CD14-positive monocyte (primary cell): ENCODE data around the gene PRTFDC1. TPM values are rescaled to one million over a fixed set of nuclear protein-coding genes. Genes with fewer than 3 reads are reported as not detected.

Experiments used
- DNase-seq, 3 donors: peaks; one replicate each; pipeline ENCODE4 v3.0.0-alpha.2; 2011 to 2022
- H2AFZ ChIP-seq: 2 replicates; pipeline ENCODE4 v1.6.0; 2012; ENCODE audit warnings: mild to moderate bottlenecking, low read depth, low read length, inconsistent platforms; ENCODE audit not compliant: insufficient read depth, poor library complexity, severe bottlenecking
- H3K27ac ChIP-seq, 2 donors: 1 replicate in 1 of 2; 2 replicates in 1 of 2; pipeline ENCODE4 v1.5.1; 2012 to 2013; ENCODE audit warnings: low read length in 2 of 2, control low read depth in 1 of 2, inconsistent platforms in 1 of 2, low read depth in 1 of 2, mild to moderate bottlenecking in 1 of 2
- H3K27me3 ChIP-seq, 2 donors: one replicate each; pipeline versions ENCODE4 v1.6.0 to v1.6.1; 2011 to 2013; ENCODE audit warnings: low read length in 2 of 2; ENCODE audit not compliant: control insufficient read depth in 2 of 2, insufficient read depth in 2 of 2
- H3K36me3 ChIP-seq, 2 donors: replicated peaks in 1 of 2; 1 replicate in 1 of 2; 2 replicates in 1 of 2; pipeline versions ENCODE4 v1.5.1 to v1.6.1; 2012 to 2013; ENCODE audit warnings: low read length in 2 of 2, control low read depth in 1 of 2, inconsistent platforms in 1 of 2, mild to moderate bottlenecking in 1 of 2; ENCODE audit not compliant: insufficient read depth in 2 of 2, control insufficient read depth in 1 of 2
- H3K4me1 ChIP-seq, 2 donors: 1 replicate in 1 of 2; 2 replicates in 1 of 2; pipeline versions ENCODE4 v1.5.1 to v1.6.1; 2012 to 2013; ENCODE audit warnings: low read length in 2 of 2, control low read depth in 1 of 2, inconsistent platforms in 1 of 2, mild to moderate bottlenecking in 1 of 2, moderate library complexity in 1 of 2; ENCODE audit not compliant: insufficient read depth in 2 of 2, control insufficient read depth in 1 of 2
- H3K4me2 ChIP-seq: replicated peaks from 2 replicates; pipeline ENCODE3; 2012; ENCODE audit warnings: low read length, moderate library complexity, mild to moderate bottlenecking; ENCODE audit not compliant: poor library complexity, severe bottlenecking; ENCODE audit errors: extremely low read depth
- H3K4me3 ChIP-seq, 3 experiments: fragments of 200-600 bp in 1 of 3; sonication (generic) in 1 of 3; replicated peaks in 1 of 3; 1 replicate in 2 of 3; 2 replicates in 1 of 3; pipeline ENCODE4 v1.5.1; 2011 to 2013; ENCODE audit warnings: low read length in 3 of 3, mild to moderate bottlenecking in 3 of 3, control low read depth in 2 of 3, low read depth in 2 of 3, inconsistent platforms in 1 of 3, moderate library complexity in 1 of 3
- H3K79me2 ChIP-seq: 2 replicates; pipeline ENCODE4 v1.6.0; 2012; ENCODE audit warnings: mild to moderate bottlenecking, control low read depth, inconsistent platforms, low read length, moderate library complexity; ENCODE audit not compliant: insufficient read depth
- H3K9ac ChIP-seq: 2 replicates; pipeline ENCODE4 v1.6.0; 2017; ENCODE audit warnings: low read length, mild to moderate bottlenecking; ENCODE audit not compliant: insufficient read depth, poor library complexity, severe bottlenecking
- H3K9me3 ChIP-seq, 2 donors: replicated peaks in 1 of 2; 1 replicate in 1 of 2; 2 replicates in 1 of 2; pipeline versions ENCODE4 v1.5.1 to v1.6.1; 2012 to 2013; ENCODE audit warnings: low read length in 2 of 2, control low read depth in 1 of 2; ENCODE audit not compliant: control insufficient read depth in 1 of 2, insufficient read depth in 1 of 2
- H4K20me1 ChIP-seq: 2 replicates; pipeline ENCODE4 v1.6.0; 2012; ENCODE audit warnings: mild to moderate bottlenecking, low read length, control low read depth, moderate library complexity; ENCODE audit not compliant: insufficient read depth
- H3K27ac Mint-ChIP-seq, 7 donors: one replicate each; pipeline ENCODE4 v1.8.0; 2020; ENCODE audit warnings: mild to moderate bottlenecking in 7 of 7, mixed read lengths in 7 of 7, moderate library complexity in 6 of 7, inconsistent platforms in 2 of 7
- H3K27me3 Mint-ChIP-seq, 3 donors: one replicate each; pipeline ENCODE4 v1.8.0; 2021 to 2022; ENCODE audit warnings: low read depth in 3 of 3, mild to moderate bottlenecking in 3 of 3, mixed read lengths in 3 of 3, moderate library complexity in 3 of 3, inconsistent platforms in 1 of 3
- H3K36me3 Mint-ChIP-seq, 2 donors: one replicate each; pipeline ENCODE4 v1.8.0; 2020; ENCODE audit warnings: mixed read lengths in 2 of 2, inconsistent platforms in 1 of 2, mild to moderate bottlenecking in 1 of 2
- H3K4me1 Mint-ChIP-seq: one replicate; pipeline ENCODE4 v1.8.0; 2020; ENCODE audit warnings: mild to moderate bottlenecking, mixed read lengths
- H3K4me3 Mint-ChIP-seq, 2 donors: one replicate each; pipeline ENCODE4 v1.8.0; 2020; ENCODE audit warnings: mild to moderate bottlenecking in 2 of 2, mixed read lengths in 2 of 2, moderate library complexity in 1 of 2
- H3K9me3 Mint-ChIP-seq, 7 donors: one replicate each; pipeline ENCODE4 v1.8.0; 2020 to 2022; ENCODE audit warnings: mixed read lengths in 7 of 7, mild to moderate bottlenecking in 6 of 7, moderate library complexity in 6 of 7, inconsistent platforms in 2 of 7
- WGBS: methylation state at CpG from one replicate; pipeline ENCODE4 v1.1.5; 2013; ENCODE audit warnings: missing lambda C conversion rate; ENCODE audit not compliant: insufficient coverage; 5-methylcytosine and 5-hydroxymethylcytosine counted together
- intact Hi-C, 2 donors: fragments of 100-400 bp; cut with micrococcal nuclease; formaldehyde crosslinking; loops; one replicate each; pipeline versions ENCODE4 v1.15.0 to v1.15.1; 2023
- polyA plus RNA-seq, 3 donors: library from polyadenylated mRNA; depleted of rRNA in 1 of 3; unstranded in 2 of 3; stranded (reverse) in 1 of 3; fragments of 300-500 nt in 2 of 3; fragments of >200 nt in 1 of 3; fragmentation: Illumina TruSeq in 2 of 3; gene quantifications; 1 replicate in 2 of 3; 2 replicates in 1 of 3; pipeline ENCODE4 v1.2.3, GENCODE V29; 2012 to 2021
- TF ChIP-seq, protein P1 (sequence below): fragments of 200-600 bp; IDR thresholded peaks from one replicate; pipeline ENCODE4 v1.8.0; 2022; ENCODE audit warnings: antibody characterized with exemption, mild to moderate bottlenecking

The PRTFDC1 gene
- polyA plus RNA-seq, 3 donors, result not detected

DNA sequence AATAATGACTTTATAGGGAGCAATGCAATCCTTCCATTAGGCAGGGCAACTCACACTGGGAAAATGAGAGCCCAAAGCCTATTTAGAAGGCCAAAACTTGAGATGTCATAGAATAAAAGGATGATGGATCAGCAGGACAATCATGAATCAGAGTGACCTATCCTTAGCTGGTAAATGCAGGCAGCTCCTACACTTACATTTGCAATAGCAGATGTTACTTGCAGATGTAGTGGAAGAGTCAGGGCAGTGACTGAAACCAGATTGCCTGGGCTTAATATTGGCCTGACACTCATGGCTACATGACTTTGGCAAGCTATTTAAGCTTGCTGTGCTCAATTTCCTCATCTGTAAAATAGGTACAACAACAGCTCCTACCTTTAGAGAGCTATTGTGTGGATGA is 98.7 kb downstream of the PRTFDC1 start:
- Histone ChIP-seq H2AFZ (no peak overlapping the region), H3K27ac (no peak overlapping the region), H3K4me3 (no peak overlapping the region), H3K27me3 (no peaks in the 10 kb centered on the region), H3K4me1 (no peaks in the 10 kb centered on the region), H4K20me1 (no peaks in the 10 kb centered on the region), H3K9me3 (no peaks in the 10 kb centered on the region), H3K79me2 (no peaks in the 10 kb centered on the region), H3K4me2 (no peak overlapping the region), H3K36me3 (no peaks in the 10 kb centered on the region), H3K9ac (no peak overlapping the region)
- H3K9me3 Mint-ChIP-seq, result peaks cover 0 to 4% (median 0%) of the 10 kb centered on the region in 7 donors
- H3K27me3 Mint-ChIP-seq, result peaks cover 0 to 3% (median 1%) of the 10 kb centered on the region in 3 donors
- no peak overlapping the region for H3K27ac Mint-ChIP-seq
- TF ChIP-seq, protein P1, sequence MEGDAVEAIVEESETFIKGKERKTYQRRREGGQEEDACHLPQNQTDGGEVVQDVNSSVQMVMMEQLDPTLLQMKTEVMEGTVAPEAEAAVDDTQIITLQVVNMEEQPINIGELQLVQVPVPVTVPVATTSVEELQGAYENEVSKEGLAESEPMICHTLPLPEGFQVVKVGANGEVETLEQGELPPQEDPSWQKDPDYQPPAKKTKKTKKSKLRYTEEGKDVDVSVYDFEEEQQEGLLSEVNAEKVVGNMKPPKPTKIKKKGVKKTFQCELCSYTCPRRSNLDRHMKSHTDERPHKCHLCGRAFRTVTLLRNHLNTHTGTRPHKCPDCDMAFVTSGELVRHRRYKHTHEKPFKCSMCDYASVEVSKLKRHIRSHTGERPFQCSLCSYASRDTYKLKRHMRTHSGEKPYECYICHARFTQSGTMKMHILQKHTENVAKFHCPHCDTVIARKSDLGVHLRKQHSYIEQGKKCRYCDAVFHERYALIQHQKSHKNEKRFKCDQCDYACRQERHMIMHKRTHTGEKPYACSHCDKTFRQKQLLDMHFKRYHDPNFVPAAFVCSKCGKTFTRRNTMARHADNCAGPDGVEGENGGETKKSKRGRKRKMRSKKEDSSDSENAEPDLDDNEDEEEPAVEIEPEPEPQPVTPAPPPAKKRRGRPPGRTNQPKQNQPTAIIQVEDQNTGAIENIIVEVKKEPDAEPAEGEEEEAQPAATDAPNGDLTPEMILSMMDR, result no peak
- intact Hi-C loops, result no loop called here
- no peak for DNase-seq
- no peaks in the 10 kb centered on the region for H3K4me1 Mint-ChIP-seq
- H3K36me3 Mint-ChIP-seq, result no peaks in the 10 kb centered on the region
- no peak overlapping the region for H3K4me3 Mint-ChIP-seq

GRCh38 chr10:24851629-24852028 is 100.8 kb downstream of the PRTFDC1 start:
- Mint-ChIP-seq H3K4me1 (no peaks in the 10 kb centered on the region), H3K27me3 (peaks cover 0 to 2% (median 0%) of the 10 kb centered on the region in 3 donors), H3K27ac (peak overlapping the region in 1 of 7 donors; percentile 53), H3K4me3 (no peak overlapping the region), H3K9me3 (peaks cover 0 to 4% (median 0%) of the 10 kb centered on the region in 7 donors), H3K36me3 (no peaks in the 10 kb centered on the region)
- H4K20me1 ChIP-seq, result no peaks in the 10 kb centered on the region
- H3K4me3 ChIP-seq, result no peak overlapping the region
- 91% methylated on average over 10 of the region's 11 CpGs for WGBS
- DNase-seq, result no peak
- H3K9me3 ChIP-seq, result no peaks in the 10 kb centered on the region
- no peaks in the 10 kb centered on the region for H3K79me2 ChIP-seq
- no peaks in the 10 kb centered on the region for H3K27me3 ChIP-seq
- H3K4me1 ChIP-seq, result no peaks in the 10 kb centered on the region
- TF ChIP-seq, protein P1, result no peak
- H3K9ac ChIP-seq, result no peak overlapping the region
- H2AFZ ChIP-seq, result no peak overlapping the region
- intact Hi-C loops, result no loop called here
- no peak overlapping the region for H3K27ac ChIP-seq
- no peak overlapping the region for H3K4me2 ChIP-seq
- no peaks in the 10 kb centered on the region for H3K36me3 ChIP-seq
